ENCODE results near the gene RESP18. TPM values are rescaled to one million over a fixed set of nuclear protein-coding genes. Genes with fewer than 3 reads are reported as not detected.
A peak's percentile ranks its signal among the peaks of the same experiment; 100 is the strongest.
"Not testable (repeated sequence)": the region's sequence is repeated elsewhere in the genome, so short reads cannot be mapped to it uniquely, and the experiment has no call there.

RESP18 gene
- total RNA-seq, 6 experiments from 2014 or later, result not detected

- Mint-ChIP-seq H3K4me1 (ENCODE audit: low read depth) (no peaks in the 10 kb centered on the region), H3K27me3 (ENCODE audit: insufficient read depth) (peaks cover 41% of the 10 kb centered on the region), H3K4me3 (no peak overlapping the region), H3K36me3 (ENCODE audit: low read depth) (no peaks in the 10 kb centered on the region), H3K9me3 (no peaks in the 10 kb centered on the region), H3K27ac (no peak overlapping the region)
- TF ChIP-seq CTCF (IDR thresholded peaks at IDR 0.05), result no peak
- no peak for DNase-seq
These were observed 6.8 kb downstream of the RESP18 start for GRCh38 chr2:219325657-219326315.

- Mint-ChIP-seq H3K36me3 (ENCODE audit: low read depth) (no peaks in the 10 kb centered on the region), H3K4me1 (ENCODE audit: low read depth) (no peaks in the 10 kb centered on the region), H3K4me3 (no peak overlapping the region), H3K9me3 (no peaks in the 10 kb centered on the region), H3K27ac (no peak overlapping the region), H3K27me3 (ENCODE audit: insufficient read depth) (peaks cover 38% of the 10 kb centered on the region)
- DNase-seq, result no peak
- no peak for TF ChIP-seq CTCF (IDR thresholded peaks at IDR 0.05)
These were observed 7.4 kb downstream of the RESP18 start for GRCh38 chr2:219325136-219325535.

DNA sequence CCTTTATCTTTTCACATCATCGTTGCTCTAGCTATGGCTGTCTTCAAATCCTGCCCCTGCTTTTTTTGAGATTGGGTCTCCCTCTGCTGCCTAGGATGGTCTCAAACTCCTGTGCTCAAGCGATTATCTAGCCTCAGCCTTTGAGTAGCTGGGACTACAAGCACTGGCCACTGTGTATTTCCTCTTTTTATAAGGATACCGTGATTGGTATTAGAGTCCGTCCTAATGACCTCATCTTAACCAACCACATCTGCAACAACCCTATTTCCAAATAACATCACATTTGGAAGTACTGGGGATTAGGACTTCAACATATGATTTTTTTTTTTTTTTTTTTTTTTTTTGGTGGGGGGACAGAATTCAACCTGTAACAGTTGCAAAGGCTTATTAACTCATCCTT, 9.1 kb downstream of the RESP18 start:
- Mint-ChIP-seq H3K9me3 (no peaks in the 10 kb centered on the region), H3K4me1 (ENCODE audit: low read depth) (no peaks in the 10 kb centered on the region), H3K27me3 (ENCODE audit: insufficient read depth) (peaks cover 39% of the 10 kb centered on the region), H3K27ac (no peak overlapping the region), H3K36me3 (ENCODE audit: low read depth) (no peaks in the 10 kb centered on the region), H3K4me3 (no peak overlapping the region)
- TF ChIP-seq CTCF (IDR thresholded peaks at IDR 0.05), result no peak
- no peak for DNase-seq

- H3K9me3 Mint-ChIP-seq, result no peaks in the 10 kb centered on the region
- H3K27ac Mint-ChIP-seq, result no peak overlapping the region
- peak; percentile 24 for DNase-seq
- H3K36me3 Mint-ChIP-seq (ENCODE audit: low read depth), result no peaks in the 10 kb centered on the region; the same call in 1 of the 2 replicates
- H3K4me3 Mint-ChIP-seq, result no peak overlapping the region
- no peak for TF ChIP-seq CTCF (IDR thresholded peaks at IDR 0.05)
- no peaks in the 10 kb centered on the region for H3K4me1 Mint-ChIP-seq (ENCODE audit: low read depth)
- peaks cover 18% of the 10 kb centered on the region for H3K27me3 Mint-ChIP-seq (ENCODE audit: insufficient read depth)
These were observed 17.6 kb downstream of the RESP18 start for GRCh38 chr2:219314804-219315468.

DNA sequence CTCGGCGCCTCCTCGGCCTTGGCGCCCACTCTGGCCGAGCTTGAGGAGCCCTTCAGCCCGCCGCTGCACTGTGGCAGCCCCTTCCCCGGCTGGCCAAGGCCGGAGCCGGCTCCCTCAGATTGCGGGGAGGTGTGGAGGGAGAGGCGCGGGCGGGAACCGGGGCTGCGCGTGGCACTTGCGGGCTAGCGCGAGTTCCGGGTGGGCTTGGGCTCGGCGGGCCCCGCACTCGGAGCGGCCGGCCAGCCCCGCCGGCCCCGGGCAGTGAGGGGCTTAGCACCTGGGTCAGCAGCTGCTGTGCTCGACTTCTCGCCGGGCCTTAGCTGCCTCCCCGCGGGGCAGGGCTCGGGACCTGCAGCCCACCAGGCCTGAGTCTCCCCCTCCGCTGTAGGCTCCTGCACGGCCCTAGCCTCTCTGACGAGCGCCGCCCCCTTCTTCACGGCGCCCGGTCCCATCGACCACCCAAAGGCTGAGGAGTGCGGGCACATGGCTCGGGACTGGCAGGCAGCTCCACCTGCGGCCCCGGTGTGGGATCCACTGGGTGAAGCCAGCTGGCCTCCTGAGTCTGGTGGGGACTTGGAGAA, 19.8 kb downstream of the RESP18 start:
- Mint-ChIP-seq H3K4me1 (ENCODE audit: low read depth) (peaks cover 10% of the 10 kb centered on the region), H3K27me3 (ENCODE audit: insufficient read depth) (peaks cover 22% of the 10 kb centered on the region)
- not testable (repeated sequence) for H3K9me3 Mint-ChIP-seq; DNase-seq; H3K4me3 Mint-ChIP-seq; H3K36me3 Mint-ChIP-seq (ENCODE audit: low read depth); H3K27ac Mint-ChIP-seq

GRCh38 chr2:219309278-219309677, 23.3 kb downstream of the RESP18 start, which contains the start of gene PTPRN:
Gene PTPRN, minus strand, starts transcription at chr2:219309401. Its CDS starts 69 bp downstream, at chr2:219309332.
- peaks cover 14% of the 10 kb centered on the region for H3K4me1 Mint-ChIP-seq (ENCODE audit: low read depth)
- H3K27me3 Mint-ChIP-seq (ENCODE audit: insufficient read depth), result peaks cover 22% of the 10 kb centered on the region
- peak within 1 kb of the TSS; percentile 86 for H3K4me3 Mint-ChIP-seq
- TF ChIP-seq CTCF (IDR thresholded peaks at IDR 0.05), result no peak
- no peaks in the 10 kb centered on the region for H3K9me3 Mint-ChIP-seq
- no peak for DNase-seq
- H3K27ac Mint-ChIP-seq, result peak within 1 kb of the TSS; percentile 32
- no peaks in the 10 kb centered on the region; the same call in 1 of the 2 replicates for H3K36me3 Mint-ChIP-seq (ENCODE audit: low read depth)

Measured in HFFc6 (cell line).